Endothelial cell of umbilical vein (primary cell): Measurements from ENCODE around the gene DGKI. TPM values are rescaled to one million over a fixed set of nuclear protein-coding genes. Genes with fewer than 3 reads are reported as not detected.

Experiments used
- BruUV-seq: library from RNA; stranded (reverse); fragments of 400-500 nt; replicated peaks from 2 replicates; lab custom pipeline; 2021; lab: Mats Ljungman, UMichigan
- CTCF ChIA-PET: fragments of 300-600, 350-600 bp; sonication (Branson Sonifier 250); formaldehyde crosslinking; loops from one replicate; lab custom pipeline; 2021; ENCODE audit warnings: antibody characterized with exemption, inconsistent platforms; lab: Charles Lee
- POLR2A ChIA-PET: fragments of 300-600, 350-600 bp; sonication (Branson Sonifier 250); formaldehyde crosslinking; loops from one replicate; lab custom pipeline; 2021; ENCODE audit warnings: antibody characterized with exemption, inconsistent platforms; lab: Charles Lee
- DNase-seq: peaks from one replicate; pipeline ENCODE4 v3.0.0-alpha.2; 2011; ENCODE audit warnings: low read depth, low spot score
- FAIRE-seq: peaks from 2 replicates; lab custom pipeline; 2011; peaks lifted over from hg19 to GRCh38; lab: Jason Lieb, UNC
- H2AFZ ChIP-seq: 2 replicates; pipeline ENCODE4 v1.6.0; 2012; ENCODE audit warnings: low read depth, low read length, control low read depth, inconsistent platforms
- H3K27ac ChIP-seq: 2 replicates; pipeline ENCODE4 v1.5.1; 2011; ENCODE audit warnings: low read depth, mild to moderate bottlenecking, control low read depth, low read length, moderate library complexity; ENCODE audit not compliant: insufficient read depth
- H3K27me3 ChIP-seq, 2 experiments: 2 replicates each; pipeline versions ENCODE4 v1.6.0 to v1.6.1; 2011; ENCODE audit warnings: low read length in 2 of 2, mixed read lengths in 1 of 2; ENCODE audit not compliant: control insufficient read depth in 2 of 2, insufficient read depth in 2 of 2
- H3K36me3 ChIP-seq, 2 experiments: 2 replicates in 1 of 2; 3 replicates in 1 of 2; pipeline ENCODE4 v1.5.1; 2011; ENCODE audit warnings: low read length in 2 of 2, mild to moderate bottlenecking in 1 of 2, moderate library complexity in 1 of 2; ENCODE audit not compliant: control insufficient read depth in 2 of 2, insufficient read depth in 2 of 2; ENCODE audit errors: extremely low read depth in 1 of 2
- H3K4me1 ChIP-seq: 3 replicates; pipeline ENCODE4 v1.5.1; 2011; ENCODE audit warnings: mild to moderate bottlenecking, low read length; ENCODE audit not compliant: control insufficient read depth, insufficient read depth; ENCODE audit errors: extremely low read depth
- H3K4me2 ChIP-seq: 2 replicates; pipeline ENCODE4 v1.6.1; 2011; ENCODE audit warnings: low read length, control low read depth, mixed read lengths; ENCODE audit not compliant: insufficient read depth
- H3K4me3 ChIP-seq, 3 experiments: fragments of 200-600 bp in 1 of 3; sonication (generic), shearing (Covaris generic) in 1 of 3; replicated peaks in 1 of 3; 2 replicates each; pipeline ENCODE4 v1.5.1; 2011 to 2016; ENCODE audit warnings: control low read depth in 3 of 3, low read length in 3 of 3, mild to moderate bottlenecking in 2 of 3, inconsistent platforms in 1 of 3, low read depth in 1 of 3, moderate library complexity in 1 of 3; ENCODE audit not compliant: insufficient read depth in 1 of 3
- H3K79me2 ChIP-seq: 2 replicates; pipeline ENCODE4 v1.6.0; 2012; ENCODE audit warnings: low read length, inconsistent platforms; ENCODE audit not compliant: control insufficient read depth, insufficient read depth
- H3K9ac ChIP-seq: replicated peaks from 2 replicates; pipeline ENCODE3; 2011; ENCODE audit warnings: low read length, control low read depth; ENCODE audit not compliant: insufficient read depth; ENCODE audit errors: extremely low read depth
- H3K9me1 ChIP-seq: replicated peaks from 3 replicates; pipeline ENCODE4 v1.6.0; 2011; ENCODE audit warnings: mild to moderate bottlenecking, low read length; ENCODE audit not compliant: control insufficient read depth, insufficient read depth; ENCODE audit errors: extremely low read depth
- H3K9me3 ChIP-seq: replicated peaks from 2 replicates; pipeline ENCODE4 v1.5.1; 2012; ENCODE audit warnings: low read length, inconsistent platforms; ENCODE audit not compliant: control insufficient read depth, insufficient read depth
- H4K20me1 ChIP-seq: replicated peaks from 2 replicates; pipeline ENCODE3; 2011; ENCODE audit warnings: mild to moderate bottlenecking, low read length; ENCODE audit not compliant: control insufficient read depth, insufficient read depth; ENCODE audit errors: extremely low read depth
- CTCF ChIP-seq, 2 donors: IDR thresholded peaks; 1 replicate in 1 of 2; 2 replicates in 1 of 2; pipeline ENCODE4 v1.5.1; 2011; ENCODE audit warnings: low read length in 2 of 2, mild to moderate bottlenecking in 2 of 2, moderate library complexity in 2 of 2, control low read depth in 1 of 2, inconsistent platforms in 1 of 2, low read depth in 1 of 2; ENCODE audit not compliant: insufficient read depth in 1 of 2; ENCODE audit errors: extremely low read depth in 1 of 2
- EZH2 ChIP-seq: IDR thresholded peaks from 2 replicates; pipeline ENCODE4 v1.6.1; 2012; ENCODE audit warnings: borderline replicate concordance, low read depth, mild to moderate bottlenecking, moderate library complexity, low read length, inconsistent platforms; ENCODE audit not compliant: severe bottlenecking
- FOS ChIP-seq: IDR thresholded peaks from 2 replicates; pipeline ENCODE4 v1.6.1; 2011; ENCODE audit warnings: mild to moderate bottlenecking, low read length, moderate library complexity, borderline replicate concordance; ENCODE audit not compliant: insufficient read depth
- GATA2 ChIP-seq: IDR thresholded peaks from 2 replicates; pipeline ENCODE4 v1.7.0; 2011; ENCODE audit warnings: low read depth, mild to moderate bottlenecking, moderate library complexity, mixed read lengths, low read length; ENCODE audit not compliant: insufficient read length, insufficient read depth
- JUN ChIP-seq: IDR thresholded peaks from 2 replicates; pipeline ENCODE4 v1.6.1; 2011; ENCODE audit warnings: borderline replicate concordance, low read depth; ENCODE audit not compliant: insufficient read length, insufficient read depth
- MAX ChIP-seq: IDR thresholded peaks from 2 replicates; pipeline ENCODE4 v1.6.1; 2011; ENCODE audit not compliant: insufficient read depth, insufficient read length
- MYC ChIP-seq: IDR thresholded peaks from one replicate; pipeline ENCODE4 v1.6.1; 2011; ENCODE audit warnings: mild to moderate bottlenecking, low read depth, low read length
- POLR2A ChIP-seq: IDR thresholded peaks from 2 replicates; pipeline ENCODE4 v1.6.1; 2012; ENCODE audit warnings: low read depth, mild to moderate bottlenecking, control low read depth, low read length
- POLR2AphosphoS5 ChIP-seq: IDR thresholded peaks from 2 replicates; pipeline ENCODE4 v1.6.1; 2012; ENCODE audit warnings: low read depth, mild to moderate bottlenecking, control low read depth, low read length, moderate library complexity; ENCODE audit not compliant: insufficient read depth
- dilution Hi-C: fragments of 300-500 bp; cut with MboI; formaldehyde crosslinking; loops from one replicate; pipeline ENCODE4 v1.15.0; 2019; ENCODE audit warnings: low sequenced_read_pairs; ENCODE audit not compliant: extremely low pct_ligation_motif_present
- intact Hi-C: fragments of 100-400 bp; cut with micrococcal nuclease; formaldehyde crosslinking; loops from one replicate; pipeline ENCODE4 v1.10.0; 2022
- polyA plus RNA-seq, 4 experiments: library from polyadenylated mRNA; depleted of rRNA in 3 of 4; stranded (reverse) in 3 of 4; unstranded in 1 of 4; fragments of >200 nt; gene quantifications; 2 replicates each; pipeline versions ENCODE4 v1.2.1 to v1.2.3, GENCODE V29; 2011 to 2012; ENCODE audit warnings: missing spikeins in 1 of 4
- total RNA-seq: library from RNA; stranded (reverse); gene quantifications from 2 replicates; pipeline ENCODE4 v1.2.3, GENCODE V29; 2021

Gene DGKI
- total and polyA plus RNA-seq, 2 donors (not counting 3 experiments of a cell fraction or from before 2014, with no cell fraction given) = 0.11 to 0.51 TPM

GRCh38 chr7:137633133-137633532 lies 213.6 kb downstream of the DGKI start:
- H3K9me1 ChIP-seq = no peaks in the 10 kb centered on the region
- ChIA-PET CTCF (interaction anchor here (0.7 to 6.1 kb wide), 3 partner anchors 8 to 376 kb away, joined by 3 to 47 read pairs (median 3); no protein-coding TSS in a partner anchor), POLR2A (no interaction called here)
- H3K27me3 ChIP-seq = peaks cover 0 to 5% of the 10 kb centered on the region in 2 experiments
- H3K36me3 ChIP-seq = no peaks in the 10 kb centered on the region
- no peak overlapping the region for H3K4me3 ChIP-seq
- no peak for DNase-seq
- H3K9ac ChIP-seq = no peak overlapping the region
- BruUV-seq = no TSS peak
- intact Hi-C loops (no loop called here), dilution Hi-C loops (no loop called here)
- H3K4me1 ChIP-seq = no peaks in the 10 kb centered on the region
- no peak for FAIRE-seq
- H3K79me2 ChIP-seq = no peaks in the 10 kb centered on the region
- H4K20me1 ChIP-seq = no peaks in the 10 kb centered on the region
- no peaks in the 10 kb centered on the region for H3K9me3 ChIP-seq
- H3K4me2 ChIP-seq = no peak overlapping the region
- no peak overlapping the region for H2AFZ ChIP-seq
- H3K27ac ChIP-seq = no peak overlapping the region
- no peak for TF ChIP-seq MYC
- TF ChIP-seq MAX = no peak
- no peak for TF ChIP-seq CTCF (IDR thresholded peaks at IDR 0.05; ENCODE audit: extremely low read depth in 1 of 2, insufficient read depth in 1 of 2, low read depth in 1 of 2, low read length in 2 of 2)
- no peak for TF ChIP-seq EZH2
- TF ChIP-seq POLR2A = no peak
- TF ChIP-seq GATA2 = no peak
- no peak for TF ChIP-seq POLR2AphosphoS5
- TF ChIP-seq JUN = no peak
- no peak for TF ChIP-seq FOS
